ENCODE measurements around the gene LRRD1.
"Not testable (repeated sequence)": the region's sequence is repeated elsewhere in the genome, so short reads cannot be mapped to it uniquely, and the experiment has no call there.

LRRD1 gene

DNA sequence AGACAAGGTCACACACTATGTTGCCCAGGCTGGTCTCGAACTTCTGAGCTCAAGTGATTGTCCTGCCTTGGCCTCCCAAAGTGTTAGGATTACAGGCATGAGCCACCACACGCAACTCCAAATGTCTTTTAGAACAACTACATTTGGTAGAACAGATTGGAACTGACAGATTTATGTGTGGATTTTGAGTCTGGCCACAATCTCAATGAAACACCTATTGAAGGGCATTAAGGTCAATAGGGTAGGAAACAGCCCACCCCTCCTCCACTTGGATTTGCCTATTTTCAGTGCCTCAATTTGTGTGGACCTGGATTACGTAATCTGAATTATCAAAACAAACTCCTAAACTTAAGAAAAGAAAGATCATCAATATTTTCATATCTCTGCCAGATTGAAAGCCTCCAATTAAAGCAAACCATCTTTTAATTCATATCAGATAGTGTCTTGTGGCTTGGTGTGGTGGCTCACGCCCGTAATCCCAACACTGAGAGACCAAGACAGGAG is 29.2 kb downstream of the LRRD1 start:
- no peak overlapping the region for H3K4me3 ChIP-seq (ENCODE audit: low read depth, low read length)
- H3K36me3 ChIP-seq, result no peaks in the 10 kb centered on the region
- H3K27ac ChIP-seq, result no peak overlapping the region
- DNase-seq, result no peak
- no peak for TF ChIP-seq CTCF (IDR thresholded peaks at IDR 0.05; ENCODE audit: low read depth, low read length)
- H3K9me3 ChIP-seq (ENCODE audit: severe bottlenecking), result no peaks in the 10 kb centered on the region
- H3K27me3 ChIP-seq (ENCODE audit: insufficient read depth, low read depth, severe bottlenecking), result no peaks in the 10 kb centered on the region

- not testable (repeated sequence) for H3K27me3 ChIP-seq (ENCODE audit: insufficient read depth, low read depth, severe bottlenecking); H3K4me3 ChIP-seq (ENCODE audit: low read depth, low read length); H3K36me3 ChIP-seq; DNase-seq
- H3K27ac ChIP-seq, result peak overlapping the region; percentile 51; the same call in 1 of the 2 replicates
- H3K9me3 ChIP-seq (ENCODE audit: severe bottlenecking), result peaks cover 11% of the 10 kb centered on the region
These were observed 35.6 kb downstream of the LRRD1 start for GRCh38 chr7:92143192-92143880.

DNA sequence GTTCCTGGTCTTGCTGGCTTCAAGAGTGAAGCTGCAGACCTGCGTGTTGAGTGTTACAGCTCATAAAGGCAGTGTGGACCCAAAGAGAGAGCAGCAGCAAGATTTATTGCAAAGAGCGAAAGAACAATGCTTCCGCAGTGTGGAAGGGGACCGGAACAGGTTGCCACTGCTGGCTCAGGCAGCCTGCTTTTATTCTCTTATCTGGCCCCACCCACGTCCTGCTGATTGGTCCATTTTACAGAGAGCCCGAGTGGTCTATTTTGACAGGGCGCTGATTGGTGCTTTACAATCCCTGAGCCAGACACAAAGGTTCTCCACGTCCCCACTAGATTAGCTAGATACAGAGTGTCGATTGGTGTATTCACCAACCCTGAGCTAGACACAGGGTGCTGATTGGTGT is 36.2 kb downstream of the LRRD1 start:
- H3K27ac ChIP-seq; H3K4me3 ChIP-seq (ENCODE audit: low read depth, low read length); H3K27me3 ChIP-seq (ENCODE audit: insufficient read depth, low read depth, severe bottlenecking); DNase-seq; H3K36me3 ChIP-seq: not testable (repeated sequence)
- H3K9me3 ChIP-seq (ENCODE audit: severe bottlenecking), result peaks cover 11% of the 10 kb centered on the region

- no peak for DNase-seq
- Histone ChIP-seq H3K27me3 (ENCODE audit: insufficient read depth, low read depth, severe bottlenecking) (no peaks in the 10 kb centered on the region), H3K9me3 (ENCODE audit: severe bottlenecking) (peaks cover 11% of the 10 kb centered on the region), H3K36me3 (no peaks in the 10 kb centered on the region), H3K27ac (no peak overlapping the region), H3K4me3 (ENCODE audit: low read depth, low read length) (no peak overlapping the region)
- TF ChIP-seq CTCF (IDR thresholded peaks at IDR 0.05; ENCODE audit: low read depth, low read length), result no peak
These were observed 37.8 kb downstream of the LRRD1 start for GRCh38 chr7:92141161-92141560.

- TF ChIP-seq CTCF (IDR thresholded peaks at IDR 0.05; ENCODE audit: low read depth, low read length), result no peak
- no peaks in the 10 kb centered on the region for H3K27me3 ChIP-seq (ENCODE audit: insufficient read depth, low read depth, severe bottlenecking)
- DNase-seq, result no peak
- H3K27ac ChIP-seq, result no peak overlapping the region
- no peaks in the 10 kb centered on the region for H3K36me3 ChIP-seq
- no peak overlapping the region for H3K4me3 ChIP-seq (ENCODE audit: low read depth, low read length)
- peaks cover 2% of the 10 kb centered on the region for H3K9me3 ChIP-seq (ENCODE audit: severe bottlenecking)
These were observed 41.4 kb downstream of the LRRD1 start for GRCh38 chr7:92137557-92137956.

DNA sequence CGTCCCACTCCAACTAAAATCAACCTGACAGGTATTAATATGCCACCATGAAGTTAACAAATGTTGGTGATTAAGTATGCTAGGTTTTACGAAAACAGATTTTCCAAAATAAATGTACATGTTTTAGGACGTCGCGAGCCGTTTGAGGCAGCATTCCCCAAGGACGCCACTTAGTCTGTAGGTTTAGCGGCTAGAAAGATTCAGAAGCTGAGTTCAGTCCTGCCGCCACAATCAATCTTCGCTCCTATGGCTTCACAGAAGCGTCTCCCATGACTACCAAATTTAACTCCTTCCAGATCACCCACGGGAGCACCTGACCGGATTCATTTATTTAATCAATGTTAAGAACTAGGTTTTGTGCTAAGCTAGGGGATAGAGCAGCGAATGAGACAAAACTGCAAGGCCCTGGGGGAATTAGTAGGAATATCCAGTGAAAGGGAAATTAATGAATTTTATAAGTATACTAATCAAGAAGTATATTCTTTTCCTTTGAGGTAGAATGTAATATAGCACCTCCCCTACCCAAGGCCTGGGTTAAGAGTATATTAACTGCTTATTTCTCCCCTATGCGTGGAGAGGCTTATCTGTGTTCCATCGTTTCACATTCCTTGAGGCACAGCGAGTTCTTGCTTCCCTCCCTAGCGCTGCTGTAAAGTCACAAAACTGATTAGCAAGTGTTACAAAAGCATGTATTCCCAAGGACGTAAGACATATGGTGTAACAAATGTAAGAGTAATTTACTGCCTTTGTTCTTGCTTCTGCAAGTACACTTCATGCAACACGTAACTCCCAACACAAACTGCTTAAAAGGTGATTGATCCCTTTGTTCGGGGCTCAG is 43.7 kb downstream of the LRRD1 start:
- Histone ChIP-seq H3K9me3 (ENCODE audit: severe bottlenecking) (peaks cover 2% of the 10 kb centered on the region), H3K27me3 (ENCODE audit: insufficient read depth, low read depth, severe bottlenecking) (no peaks in the 10 kb centered on the region), H3K36me3 (peaks cover 12% of the 10 kb centered on the region), H3K27ac (peak overlapping the region; percentile 97), H3K4me3 (ENCODE audit: low read depth, low read length) (peak overlapping the region; percentile 96)
- peak; percentile 39 for DNase-seq
- TF ChIP-seq CTCF (IDR thresholded peaks at IDR 0.05; ENCODE audit: low read depth, low read length), result no peak

Data from WERI-Rb-1 (cell line).